Stimulated activated CD8-positive, alpha-beta memory T cell treated with anti-CD3 and anti-CD28 coated beads, Interleukin-4, amount 100 ng/mL, for 4 hours (primary cell): Measurements from ENCODE around the gene CLHC1.
"Not testable (repeated sequence)": the region's sequence is repeated elsewhere in the genome, so short reads cannot be mapped to it uniquely, and the experiment has no call there.

Source experiments
- DNase-seq, 2 donors: peaks; one replicate each; pipeline ENCODE4 v3.0.0-alpha.2; 2020; ENCODE audit warnings: low read depth in 2 of 2, low spot score in 1 of 2

Gene CLHC1

DNA sequence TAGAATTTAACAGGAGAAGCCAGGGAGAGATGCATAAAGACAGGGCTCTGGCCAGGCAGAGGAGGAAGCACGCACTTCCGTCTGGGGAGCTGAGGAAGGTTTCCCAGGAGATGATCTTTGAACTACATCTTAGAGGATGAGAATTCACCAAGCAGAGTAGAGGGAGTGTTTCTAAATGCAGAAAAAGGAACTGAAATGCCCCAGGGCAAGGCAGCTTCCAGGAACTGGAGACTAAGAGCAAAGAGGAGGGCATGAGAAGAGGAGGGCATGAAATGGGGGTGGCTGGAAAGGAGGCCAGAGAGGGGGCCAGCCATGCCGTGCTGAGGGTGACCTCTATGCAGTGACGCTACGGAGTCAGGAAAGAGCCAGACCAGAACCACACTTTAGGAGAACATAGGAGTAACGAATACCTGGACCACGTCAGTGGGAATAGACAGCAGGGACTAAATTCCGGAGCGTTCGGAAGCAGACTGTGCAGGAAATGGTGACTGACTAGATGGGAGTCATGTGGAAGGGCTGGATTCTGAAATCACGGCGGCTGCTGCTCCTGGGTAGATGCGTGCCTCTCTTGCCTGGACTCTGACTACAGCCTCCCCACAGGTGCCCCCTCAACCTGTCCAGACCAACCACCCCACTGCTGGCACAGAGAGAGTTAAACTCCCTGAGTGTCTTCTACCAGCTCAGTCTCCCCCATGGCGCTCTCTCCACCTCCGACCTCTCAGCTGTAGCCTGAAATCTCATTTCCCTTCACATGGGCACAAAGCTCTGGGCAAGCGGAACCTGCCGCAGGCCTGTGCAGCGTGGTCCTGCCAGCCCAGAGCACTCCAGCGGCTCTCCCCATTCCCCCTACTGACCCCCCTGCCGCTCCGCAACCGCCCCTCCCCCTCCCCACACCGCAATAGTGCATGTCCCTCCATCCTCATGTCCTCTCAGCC, 94.8 kb downstream of the CLHC1 start:
- DNase-seq = no peak

GRCh38 chr2:55136138-55136541, 96.0 kb downstream of the CLHC1 start:
- DNase-seq = no peak

GRCh38 chr2:55135491-55135890, 96.6 kb downstream of the CLHC1 start:
- no peak for DNase-seq

GRCh38 chr2:55134316-55134706, 97.8 kb downstream of the CLHC1 start:
- no peak for DNase-seq

- DNase-seq = no peak
These were observed 98.4 kb downstream of the CLHC1 start for GRCh38 chr2:55133467-55134315.

- DNase-seq = no peak
These were observed 101.2 kb downstream of the CLHC1 start for GRCh38 chr2:55130849-55131248.

- not testable (repeated sequence) for DNase-seq
These were observed 105.5 kb downstream of the CLHC1 start for GRCh38 chr2:55126643-55127042.
